Natural killer cell (primary cell): ENCODE results near the gene CCDC69. TPM values are rescaled to one million over a fixed set of nuclear protein-coding genes. Genes with fewer than 3 reads are reported as not detected.

Experiments used
- ATAC-seq, 3 donors: fragments of 150-1000 bp in 2 of 3; fragments of 200-7000 bp in 1 of 3; cut with Tn5 transposase; 1 replicate in 1 of 3; 2 replicates in 2 of 3; pipeline ENCODE4 v1.10.0; 2021; ENCODE audit warnings: mild to moderate bottlenecking in 2 of 3, moderate library complexity in 2 of 3
- DNase-seq, 2 donors: peaks; one replicate each; pipeline versions ENCODE4 v3.0.0 to v3.0.0-alpha.2; 2013 to 2021; ENCODE audit warnings: mixed read lengths in 1 of 2
- H3K27ac ChIP-seq: one replicate; pipeline ENCODE4 v1.5.1; 2013; ENCODE audit warnings: mild to moderate bottlenecking, low read length
- H3K27me3 ChIP-seq: one replicate; pipeline ENCODE4 v1.6.1; 2013; ENCODE audit warnings: low read length; ENCODE audit not compliant: control insufficient read depth, insufficient read depth
- H3K36me3 ChIP-seq: one replicate; pipeline ENCODE4 v1.6.1; 2013; ENCODE audit warnings: low read length; ENCODE audit not compliant: control insufficient read depth, insufficient read depth
- H3K4me1 ChIP-seq: one replicate; pipeline ENCODE4 v1.6.1; 2013; ENCODE audit warnings: low read length; ENCODE audit not compliant: control insufficient read depth, insufficient read depth
- H3K4me3 ChIP-seq: one replicate; pipeline ENCODE4 v1.5.1; 2013; ENCODE audit warnings: low read length
- H3K9me3 ChIP-seq: one replicate; pipeline ENCODE4 v1.6.1; 2013; ENCODE audit warnings: low read length; ENCODE audit not compliant: control insufficient read depth, insufficient read depth
- H3K27ac Mint-ChIP-seq, 2 donors: one replicate each; pipeline ENCODE4 v1.8.0; 2022; ENCODE audit warnings: mild to moderate bottlenecking in 2 of 2, mixed read lengths in 2 of 2, moderate library complexity in 1 of 2
- H3K27me3 Mint-ChIP-seq, 2 donors: one replicate each; pipeline ENCODE4 v1.8.0; 2022; ENCODE audit warnings: low read depth in 2 of 2, mixed read lengths in 2 of 2
- H3K36me3 Mint-ChIP-seq: one replicate; pipeline ENCODE4 v1.8.0; 2022; ENCODE audit warnings: mixed read lengths
- H3K4me1 Mint-ChIP-seq, 2 donors: one replicate each; pipeline ENCODE4 v1.8.0; 2022; ENCODE audit warnings: mixed read lengths in 2 of 2
- H3K4me3 Mint-ChIP-seq: one replicate; pipeline ENCODE4 v1.8.0; 2022; ENCODE audit warnings: mild to moderate bottlenecking, moderate library complexity, mixed read lengths
- H3K9me3 Mint-ChIP-seq, 2 donors: one replicate each; pipeline ENCODE4 v1.8.0; 2022; ENCODE audit warnings: mixed read lengths in 2 of 2
- CTCF ChIP-seq: fragments of 200-600 bp; IDR thresholded peaks from one replicate; pipeline ENCODE4 v1.8.0; 2022; ENCODE audit warnings: antibody characterized with exemption
- WGBS: methylation state at CpG from one replicate; pipeline ENCODE4 v1.1.7; 2013; ENCODE audit warnings: missing lambda C conversion rate; ENCODE audit not compliant: insufficient coverage; 5-methylcytosine and 5-hydroxymethylcytosine counted together
- intact Hi-C: fragments of 100-400 bp; cut with micrococcal nuclease; formaldehyde crosslinking; loops from one replicate; pipeline ENCODE4 v1.14.2; 2022
- total RNA-seq, 4 donors: library from RNA; stranded (reverse); fragments of 120-200 nt in 1 of 4; gene quantifications; one replicate each; pipeline versions ENCODE4 v1.2.3 to v1.2.4, GENCODE V29; 2013 to 2022

Gene CCDC69
- total RNA-seq, 3 donors from 2014 or later (not counting 1 experiment from before 2014, with no cell fraction given), result 181 to 227 (median 204) TPM

GRCh38 chr5:151132963-151133362 is 90.9 kb downstream of the CCDC69 start:
- H3K27me3 ChIP-seq, result no peaks in the 10 kb centered on the region
- intact Hi-C loops, result no loop called here

More at GRCh38 chr5:151132963-151133362, 90.9 kb downstream of the CCDC69 start:
- Mint-ChIP-seq H3K4me1 (peaks cover 27 to 56% of the 10 kb centered on the region in 2 donors), H3K27me3 (no peaks in the 10 kb centered on the region), H3K36me3 (peaks cover 56% of the 10 kb centered on the region), H3K4me3 (no peak overlapping the region), H3K27ac (peak overlapping the region; percentile 24 to 82), H3K9me3 (no peaks in the 10 kb centered on the region)
- no peak for DNase-seq
- ATAC-seq, result no peak
- WGBS, result 57% methylated on average over 4 of the region's 4 CpGs
- Histone ChIP-seq H3K9me3 (no peaks in the 10 kb centered on the region), H3K36me3 (peaks cover 98% of the 10 kb centered on the region), H3K4me1 (peaks cover 25% of the 10 kb centered on the region), H3K27ac (no peak overlapping the region), H3K4me3 (no peak overlapping the region)
- no peak for TF ChIP-seq CTCF

Other genes with a start within 250 kb of the CCDC69 start
- gene GPX3, start 203.5 kb downstream of the CCDC69 start, total RNA-seq, result 1 to 10 TPM in 1 of 3 donors, not detected in 2; 1.1 TPM
- 100 to 1,000 TPM; 140 to 180 (median 153) TPM for gene TNIP1, start 143.1 kb downstream of the CCDC69 start, total RNA-seq
- gene ANXA6, start 66.3 kb downstream of the CCDC69 start, total RNA-seq, result 100 to 1,000 TPM; 504 to 629 (median 535) TPM
- gene GM2A, start 29.1 kb upstream of the CCDC69 start, total RNA-seq, result 10 to 100 TPM in 2 of 3 donors, 1 to 10 TPM in 1; 9.6 to 15.9 (median 15.6) TPM
- gene SLC36A3, start 79.7 kb upstream of the CCDC69 start, total RNA-seq, result not detected
- not detected for gene SLC36A2, start 123.5 kb upstream of the CCDC69 start, total RNA-seq
- gene SLC36A1, start 223.5 kb upstream of the CCDC69 start, total RNA-seq, result 10 to 100 TPM; 10.9 to 16.1 (median 13.0) TPM